Cardiac muscle cell (in vitro differentiated cells and primary cell): ENCODE data around the gene SLC35B2. TPM values are rescaled to one million over a fixed set of nuclear protein-coding genes. Genes with fewer than 3 reads are reported as not detected.

Source experiments
- DNase-seq, 2 donors: peaks; one replicate each; pipeline versions ENCODE4 v3.0.0 to v3.0.0-alpha.2; 2010 to 2017; ENCODE audit warnings: low read depth in 1 of 2, low spot score in 1 of 2
- H3K27ac ChIP-seq: fragments of 200-600 bp; sonication (generic); 2 replicates; pipeline ENCODE4 v1.5.1; 2016
- H3K27me3 ChIP-seq: fragments of 200-600 bp; sonication (generic); 2 replicates; pipeline ENCODE4 v1.6.0; 2016; ENCODE audit warnings: control low read depth
- H3K36me3 ChIP-seq: fragments of 200-600 bp; sonication (generic); 2 replicates; pipeline ENCODE4 v1.5.1; 2016; ENCODE audit warnings: control low read depth
- H3K4me1 ChIP-seq: fragments of 200-600 bp; sonication (generic); 2 replicates; pipeline ENCODE4 v1.8.1; 2017; ENCODE audit warnings: low read depth, mild to moderate bottlenecking, mixed run types
- H3K4me3 ChIP-seq: fragments of 200-600 bp; sonication (generic); 2 replicates; pipeline ENCODE4 v1.5.1; 2016; ENCODE audit warnings: mild to moderate bottlenecking
- H3K9me3 ChIP-seq: fragments of 200-600 bp; sonication (generic); 2 replicates; pipeline ENCODE4 v1.5.1; 2017; ENCODE audit warnings: low read depth, mild to moderate bottlenecking, control low read depth
- CTCF ChIP-seq: IDR thresholded peaks from 2 replicates; pipeline ENCODE4 v1.5.1; 2012; ENCODE audit warnings: low read depth, mild to moderate bottlenecking, low read length
- polyA plus RNA-seq: library from polyadenylated mRNA; unstranded; fragments of >200 nt; fragmentation: Nextera tagmentation; extraction: Ambion mirVana; gene quantifications from 2 replicates; pipeline ENCODE4 v1.2.1, GENCODE V29; 2016
- total RNA-seq: library from RNA; depleted of rRNA; stranded (reverse); fragments of >200 nt; gene quantifications from 2 replicates; pipeline ENCODE4 v1.2.3, GENCODE V29; 2016

Gene SLC35B2
- total and polyA plus RNA-seq, 2 experiments from 2014 or later, result 34.3 to 63.3 TPM

- TF ChIP-seq CTCF, result no peak
- H3K27me3 ChIP-seq, result no peaks in the 10 kb centered on the region
- no peaks in the 10 kb centered on the region for H3K36me3 ChIP-seq
- H3K4me3 ChIP-seq, result peak within 1 kb of the TSS; percentile 47
- no peaks in the 10 kb centered on the region for H3K9me3 ChIP-seq
- H3K4me1 ChIP-seq, result peaks cover 34% of the 10 kb centered on the region
- peak; percentile 39 to 87 for DNase-seq
- H3K27ac ChIP-seq, result peak within 1 kb of the TSS; percentile 13
Observed at GRCh38 chr6:44223319-44224028, 33.9 kb downstream of the SLC35B2 start, which contains the start of gene SLC29A1. Gene SLC29A1 (plus strand): TSS chr6:44223595. CDS start chr6:44227314, 3,719 bp downstream.

GRCh38 chr6:44222486-44223318 is 34.6 kb downstream of the SLC35B2 start:
- DNase-seq, result no peak
- no peak overlapping the region for H3K27ac ChIP-seq
- no peaks in the 10 kb centered on the region for H3K36me3 ChIP-seq
- no peak for TF ChIP-seq CTCF
- no peaks in the 10 kb centered on the region for H3K27me3 ChIP-seq
- peak overlapping the region; percentile 47 for H3K4me3 ChIP-seq
- no peaks in the 10 kb centered on the region for H3K9me3 ChIP-seq
- peaks cover 30% of the 10 kb centered on the region for H3K4me1 ChIP-seq

GRCh38 chr6:44221961-44222335 is 35.4 kb downstream of the SLC35B2 start:
- H3K4me3 ChIP-seq, result no peak overlapping the region
- H3K4me1 ChIP-seq, result peaks cover 30% of the 10 kb centered on the region
- TF ChIP-seq CTCF, result no peak
- H3K27me3 ChIP-seq, result no peaks in the 10 kb centered on the region
- DNase-seq, result no peak
- no peaks in the 10 kb centered on the region for H3K9me3 ChIP-seq
- H3K36me3 ChIP-seq, result no peaks in the 10 kb centered on the region
- H3K27ac ChIP-seq, result peak overlapping the region; percentile 64

- no peak overlapping the region for H3K4me3 ChIP-seq
- H3K4me1 ChIP-seq, result peaks cover 29% of the 10 kb centered on the region
- H3K27me3 ChIP-seq, result no peaks in the 10 kb centered on the region
- peak overlapping the region; percentile 64 for H3K27ac ChIP-seq
- peak; percentile 83 for TF ChIP-seq CTCF
- H3K36me3 ChIP-seq, result no peaks in the 10 kb centered on the region
- no peaks in the 10 kb centered on the region for H3K9me3 ChIP-seq
- DNase-seq, result peak; percentile 82 to 88
Observed at GRCh38 chr6:44221291-44221960, 35.9 kb downstream of the SLC35B2 start.

- TF ChIP-seq CTCF, result no peak
- Histone ChIP-seq H3K4me1 (peaks cover 24% of the 10 kb centered on the region), H3K27me3 (no peaks in the 10 kb centered on the region), H3K36me3 (no peaks in the 10 kb centered on the region), H3K27ac (peak overlapping the region; percentile 64), H3K9me3 (no peaks in the 10 kb centered on the region), H3K4me3 (no peak overlapping the region)
- no peak for DNase-seq
Observed at GRCh38 chr6:44220913-44221290, 36.4 kb downstream of the SLC35B2 start.
